Measurements from ENCODE around the gene MYG1.

Gene MYG1

DNA sequence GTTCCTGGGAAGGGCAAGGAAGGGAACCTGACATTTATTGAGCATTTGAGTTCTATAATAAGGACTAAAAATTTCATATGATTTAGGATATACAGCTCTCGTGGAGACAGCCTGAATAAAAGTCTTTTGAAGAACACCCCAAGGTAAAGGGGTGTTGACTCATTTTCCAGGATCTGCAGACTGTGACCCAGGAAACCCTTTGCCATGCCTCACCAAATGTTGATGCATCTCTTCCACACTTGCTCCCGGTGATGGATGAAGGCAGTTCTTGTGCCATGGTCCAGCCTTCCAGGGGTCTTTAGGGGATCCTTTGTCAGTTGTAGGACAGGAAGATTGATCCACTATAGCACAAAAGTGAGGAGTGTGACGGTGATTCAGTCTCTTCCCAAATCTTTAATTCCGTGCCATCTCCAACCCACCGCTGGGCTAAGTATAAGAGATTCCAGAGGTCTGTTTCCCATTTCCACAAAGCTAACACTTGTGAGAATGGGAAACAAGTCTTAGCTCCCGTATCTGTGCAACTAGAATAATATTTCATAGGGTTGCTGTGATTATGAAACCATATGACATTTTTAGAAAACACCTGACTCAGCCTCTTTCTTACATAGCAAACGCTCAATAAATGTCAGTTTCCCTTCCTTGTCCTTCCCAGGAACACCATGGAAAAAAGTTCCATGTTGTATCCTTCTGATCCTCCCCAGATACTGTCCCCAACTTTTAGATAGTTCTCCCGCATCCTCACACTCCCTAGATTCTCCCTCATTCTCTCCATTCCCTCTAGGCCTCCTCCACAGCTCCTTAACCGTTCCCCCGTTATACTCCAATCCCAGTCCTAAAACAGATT lies 21.1 kb downstream of the MYG1 start (continued):
- no peak for TF ChIP-seq ZBTB49 (tag by site-specific recombination; IDR thresholded peaks at IDR 0.05; ENCODE audit: low read depth)
- TF ChIP-seq ZNF155 (tag by site-specific recombination; IDR thresholded peaks at IDR 0.05) = no peak
- TF ChIP-seq ZSCAN23 (tag by site-specific recombination; IDR thresholded peaks at IDR 0.05) = no peak
- TF ChIP-seq ZNF48 (tag by site-specific recombination; IDR thresholded peaks at IDR 0.05) = no peak
- TF ChIP-seq BCL6B (tag by site-specific recombination; IDR thresholded peaks at IDR 0.05) = no peak
- TF ChIP-seq ZNF19 (tag by site-specific recombination; IDR thresholded peaks at IDR 0.05; ENCODE audit: low read depth) = no peak
- no peak for TF ChIP-seq PRDM10 (tag by site-specific recombination; IDR thresholded peaks at IDR 0.05)
- TF ChIP-seq ZNF660 (tag by site-specific recombination; IDR thresholded peaks at IDR 0.05) = peak; percentile 43

GRCh38 chr12:53324113-53324778 lies 24.8 kb downstream of the MYG1 start:
- Histone ChIP-seq H3K27ac (ENCODE audit: extremely low read depth, low read depth, low read length) (peak overlapping the region; percentile 86; the same call in 1 of the 2 replicates), H3K9me3 (ENCODE audit: control insufficient read depth, insufficient read depth, low read depth, low read length) (no peaks in the 10 kb centered on the region), H3K36me3 (ENCODE audit: control insufficient read depth in 2 of 2, insufficient read depth in 1 of 2, low read length in 2 of 2) (peaks cover 3 to 7% of the 10 kb centered on the region in 2 experiments; a peak in 2 of 3 replicates), H3K4me3 (ENCODE audit: low read depth, low read length) (peak overlapping the region; percentile 54), H3K4me1 (ENCODE audit: control insufficient read depth, insufficient read depth, low read length) (no peaks in the 10 kb centered on the region)
- CTCF ChIA-PET = interaction anchor here (0.6 to 12.7 kb wide), 13 partner anchors 19 to 912 kb away, joined by 3 to 156 read pairs (median 6); partner anchors contain the start of genes NPFF and TARBP2
- no peak for TF ChIP-seq ZNF211 (tag by site-specific recombination; IDR thresholded peaks at IDR 0.05; ENCODE audit: low read depth)
- TF ChIP-seq ZNF521 (tag by site-specific recombination; IDR thresholded peaks at IDR 0.05) = no peak
- peak; percentile 8; the same call in 1 of the 2 replicates for TF ChIP-seq ZNF548 (tag by site-specific recombination; IDR thresholded peaks at IDR 0.05)
- TF ChIP-seq, protein P1, sequence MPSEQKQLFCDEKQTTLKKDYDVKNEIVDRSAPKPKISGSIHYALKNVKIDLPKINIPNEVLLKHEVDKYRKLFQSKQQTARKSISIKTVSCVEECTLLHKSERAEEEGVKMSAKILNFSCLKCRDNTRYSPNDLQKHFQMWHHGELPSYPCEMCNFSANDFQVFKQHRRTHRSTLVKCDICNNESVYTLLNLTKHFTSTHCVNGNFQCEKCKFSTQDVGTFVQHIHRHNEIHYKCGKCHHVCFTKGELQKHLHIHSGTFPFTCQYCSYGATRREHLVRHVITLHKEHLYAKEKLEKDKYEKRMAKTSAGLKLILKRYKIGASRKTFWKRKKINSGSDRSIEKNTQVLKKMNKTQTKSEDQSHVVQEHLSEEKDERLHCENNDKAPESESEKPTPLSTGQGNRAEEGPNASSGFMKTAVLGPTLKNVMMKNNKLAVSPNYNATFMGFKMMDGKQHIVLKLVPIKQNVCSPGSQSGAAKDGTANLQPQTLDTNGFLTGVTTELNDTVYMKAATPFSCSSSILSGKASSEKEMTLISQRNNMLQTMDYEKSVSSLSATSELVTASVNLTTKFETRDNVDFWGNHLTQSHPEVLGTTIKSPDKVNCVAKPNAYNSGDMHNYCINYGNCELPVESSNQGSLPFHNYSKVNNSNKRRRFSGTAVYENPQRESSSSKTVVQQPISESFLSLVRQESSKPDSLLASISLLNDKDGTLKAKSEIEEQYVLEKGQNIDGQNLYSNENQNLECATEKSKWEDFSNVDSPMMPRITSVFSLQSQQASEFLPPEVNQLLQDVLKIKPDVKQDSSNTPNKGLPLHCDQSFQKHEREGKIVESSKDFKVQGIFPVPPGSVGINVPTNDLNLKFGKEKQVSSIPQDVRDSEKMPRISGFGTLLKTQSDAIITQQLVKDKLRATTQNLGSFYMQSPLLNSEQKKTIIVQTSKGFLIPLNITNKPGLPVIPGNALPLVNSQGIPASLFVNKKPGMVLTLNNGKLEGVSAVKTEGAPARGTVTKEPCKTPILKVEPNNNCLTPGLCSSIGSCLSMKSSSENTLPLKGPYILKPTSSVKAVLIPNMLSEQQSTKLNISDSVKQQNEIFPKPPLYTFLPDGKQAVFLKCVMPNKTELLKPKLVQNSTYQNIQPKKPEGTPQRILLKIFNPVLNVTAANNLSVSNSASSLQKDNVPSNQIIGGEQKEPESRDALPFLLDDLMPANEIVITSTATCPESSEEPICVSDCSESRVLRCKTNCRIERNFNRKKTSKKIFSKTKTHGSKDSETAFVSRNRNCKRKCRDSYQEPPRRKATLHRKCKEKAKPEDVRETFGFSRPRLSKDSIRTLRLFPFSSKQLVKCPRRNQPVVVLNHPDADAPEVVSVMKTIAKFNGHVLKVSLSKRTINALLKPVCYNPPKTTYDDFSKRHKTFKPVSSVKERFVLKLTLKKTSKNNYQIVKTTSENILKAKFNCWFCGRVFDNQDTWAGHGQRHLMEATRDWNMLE (tag by site-specific recombination; conservative IDR thresholded peaks at IDR 0.05; ENCODE audit: low read depth) = 0 out of 2 replicates have a peak, but pooled peaks have one; percentile 10
- TF ChIP-seq ZNF341 (tag by site-specific recombination; IDR thresholded peaks at IDR 0.05; ENCODE audit: low read depth) = peak; percentile 79
- no peak for TF ChIP-seq MZF1 (tag by site-specific recombination; IDR thresholded peaks at IDR 0.05; ENCODE audit: borderline replicate concordance)
- TF ChIP-seq, protein P2, sequence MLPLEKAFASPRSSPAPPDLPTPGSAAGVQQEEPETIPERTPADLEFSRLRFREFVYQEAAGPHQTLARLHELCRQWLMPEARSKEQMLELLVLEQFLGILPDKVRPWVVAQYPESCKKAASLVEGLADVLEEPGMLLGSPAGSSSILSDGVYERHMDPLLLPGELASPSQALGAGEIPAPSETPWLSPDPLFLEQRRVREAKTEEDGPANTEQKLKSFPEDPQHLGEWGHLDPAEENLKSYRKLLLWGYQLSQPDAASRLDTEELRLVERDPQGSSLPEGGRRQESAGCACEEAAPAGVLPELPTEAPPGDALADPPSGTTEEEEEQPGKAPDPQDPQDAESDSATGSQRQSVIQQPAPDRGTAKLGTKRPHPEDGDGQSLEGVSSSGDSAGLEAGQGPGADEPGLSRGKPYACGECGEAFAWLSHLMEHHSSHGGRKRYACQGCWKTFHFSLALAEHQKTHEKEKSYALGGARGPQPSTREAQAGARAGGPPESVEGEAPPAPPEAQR (tag by site-specific recombination; IDR thresholded peaks at IDR 0.05) = 0 out of 2 replicates have a peak, but pooled peaks have one; percentile 41
- TF ChIP-seq EGR2 (tag by site-specific recombination; IDR thresholded peaks at IDR 0.05; ENCODE audit: low read depth) = 0 out of 2 replicates have a peak, but pooled peaks have one; percentile 8
- POLR2A ChIA-PET = interaction anchor here (1.0 to 3.0 kb wide), 14 partner anchors 11 to 245 kb away, joined by 3 to 16 read pairs (median 4); partner anchors contain the start of genes MAP3K12, PFDN5, SPRYD3 and TARBP2

Measured in HEK293 (cell line).